ENCODE results near the gene DSCAML1.

- TF ChIP-seq CTCF (IDR thresholded peaks at IDR 0.05) (no peak), POLR2A (IDR thresholded peaks at IDR 0.05) (no peak)
Observed at GRCh38 chr11:117748771-117749540, 48.1 kb downstream of the DSCAML1 start.

Data from uterus (tissue), 2 donors.